Measurements from ENCODE around the gene GLI3.

GLI3 gene

DNA sequence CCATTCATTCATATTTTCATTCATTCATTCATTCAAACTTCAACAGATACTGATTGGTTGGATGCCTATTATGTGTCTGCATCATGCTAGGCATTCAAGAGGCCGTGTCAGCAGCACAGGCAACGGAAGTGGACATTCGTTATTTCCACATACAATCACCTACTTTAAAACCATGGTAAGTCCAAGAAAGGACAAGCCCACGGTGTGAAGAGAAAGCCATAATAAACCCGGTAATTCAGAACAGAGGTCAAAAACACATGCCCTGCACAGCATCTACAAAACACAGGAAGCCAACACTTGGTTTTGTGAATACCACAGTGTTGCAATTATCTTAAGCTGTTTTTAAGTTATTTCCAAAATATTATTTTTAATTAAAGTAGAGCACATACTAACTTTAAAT, 126.7 kb downstream of the GLI3 start:
- DNase-seq (ENCODE audit: extremely low read depth, insufficient read length): no peak
- H3K4me3 ChIP-seq (replicated peaks; ENCODE audit: low read depth, low read length): no peak overlapping the region
- TF ChIP-seq, protein P1, sequence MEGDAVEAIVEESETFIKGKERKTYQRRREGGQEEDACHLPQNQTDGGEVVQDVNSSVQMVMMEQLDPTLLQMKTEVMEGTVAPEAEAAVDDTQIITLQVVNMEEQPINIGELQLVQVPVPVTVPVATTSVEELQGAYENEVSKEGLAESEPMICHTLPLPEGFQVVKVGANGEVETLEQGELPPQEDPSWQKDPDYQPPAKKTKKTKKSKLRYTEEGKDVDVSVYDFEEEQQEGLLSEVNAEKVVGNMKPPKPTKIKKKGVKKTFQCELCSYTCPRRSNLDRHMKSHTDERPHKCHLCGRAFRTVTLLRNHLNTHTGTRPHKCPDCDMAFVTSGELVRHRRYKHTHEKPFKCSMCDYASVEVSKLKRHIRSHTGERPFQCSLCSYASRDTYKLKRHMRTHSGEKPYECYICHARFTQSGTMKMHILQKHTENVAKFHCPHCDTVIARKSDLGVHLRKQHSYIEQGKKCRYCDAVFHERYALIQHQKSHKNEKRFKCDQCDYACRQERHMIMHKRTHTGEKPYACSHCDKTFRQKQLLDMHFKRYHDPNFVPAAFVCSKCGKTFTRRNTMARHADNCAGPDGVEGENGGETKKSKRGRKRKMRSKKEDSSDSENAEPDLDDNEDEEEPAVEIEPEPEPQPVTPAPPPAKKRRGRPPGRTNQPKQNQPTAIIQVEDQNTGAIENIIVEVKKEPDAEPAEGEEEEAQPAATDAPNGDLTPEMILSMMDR (IDR thresholded peaks at IDR 0.05; ENCODE audit: insufficient read depth, low read length, poor library complexity, severe bottlenecking): no peak
- no peaks in the 10 kb centered on the region for H3K36me3 ChIP-seq (ENCODE audit: control insufficient read depth, insufficient read depth, low read length)
- no peaks in the 10 kb centered on the region for H3K27me3 ChIP-seq (replicated peaks; ENCODE audit: control insufficient read depth, insufficient read depth, low read length)

DNA sequence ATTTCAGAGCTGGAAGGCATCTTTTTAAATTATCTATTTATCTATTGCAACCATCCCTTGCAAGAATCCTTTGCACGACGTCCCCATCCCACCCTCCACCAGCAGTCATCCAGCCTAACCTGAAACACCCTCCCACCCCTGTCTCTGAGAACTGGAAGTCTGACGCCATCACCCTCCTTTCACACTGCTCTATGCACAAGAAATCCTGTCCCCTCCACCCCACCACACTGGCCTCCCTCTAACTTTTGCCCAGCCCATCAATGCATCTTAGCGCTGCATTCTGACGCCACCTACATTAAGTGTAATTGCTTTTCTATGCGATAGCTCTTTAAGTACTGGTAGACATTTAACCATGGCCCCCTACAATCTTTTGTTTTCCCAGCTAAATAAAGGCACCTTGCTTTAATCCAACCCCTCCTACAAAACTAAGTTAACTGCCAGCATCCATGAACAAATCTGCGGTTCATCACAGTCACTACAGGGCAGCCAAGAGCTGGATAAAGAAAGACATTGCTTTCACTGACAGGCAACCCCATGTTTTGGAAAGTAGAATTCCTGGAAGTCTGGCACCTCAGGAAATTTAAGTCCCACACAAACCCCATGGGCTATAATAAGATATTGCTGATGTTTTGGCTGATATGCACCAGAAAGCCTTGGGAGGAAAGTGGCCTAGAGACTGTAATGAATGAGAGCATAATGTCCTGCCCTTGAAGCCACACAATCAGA, 128.0 kb downstream of the GLI3 start:
- Histone ChIP-seq H3K27me3 (replicated peaks; ENCODE audit: control insufficient read depth, insufficient read depth, low read length) (no peaks in the 10 kb centered on the region), H3K4me3 (replicated peaks; ENCODE audit: low read depth, low read length) (no peak overlapping the region), H3K36me3 (ENCODE audit: control insufficient read depth, insufficient read depth, low read length) (no peaks in the 10 kb centered on the region)
- TF ChIP-seq, protein P1 (IDR thresholded peaks at IDR 0.05; ENCODE audit: insufficient read depth, low read length, poor library complexity, severe bottlenecking): no peak
- DNase-seq (ENCODE audit: extremely low read depth, insufficient read length): no peak

DNA sequence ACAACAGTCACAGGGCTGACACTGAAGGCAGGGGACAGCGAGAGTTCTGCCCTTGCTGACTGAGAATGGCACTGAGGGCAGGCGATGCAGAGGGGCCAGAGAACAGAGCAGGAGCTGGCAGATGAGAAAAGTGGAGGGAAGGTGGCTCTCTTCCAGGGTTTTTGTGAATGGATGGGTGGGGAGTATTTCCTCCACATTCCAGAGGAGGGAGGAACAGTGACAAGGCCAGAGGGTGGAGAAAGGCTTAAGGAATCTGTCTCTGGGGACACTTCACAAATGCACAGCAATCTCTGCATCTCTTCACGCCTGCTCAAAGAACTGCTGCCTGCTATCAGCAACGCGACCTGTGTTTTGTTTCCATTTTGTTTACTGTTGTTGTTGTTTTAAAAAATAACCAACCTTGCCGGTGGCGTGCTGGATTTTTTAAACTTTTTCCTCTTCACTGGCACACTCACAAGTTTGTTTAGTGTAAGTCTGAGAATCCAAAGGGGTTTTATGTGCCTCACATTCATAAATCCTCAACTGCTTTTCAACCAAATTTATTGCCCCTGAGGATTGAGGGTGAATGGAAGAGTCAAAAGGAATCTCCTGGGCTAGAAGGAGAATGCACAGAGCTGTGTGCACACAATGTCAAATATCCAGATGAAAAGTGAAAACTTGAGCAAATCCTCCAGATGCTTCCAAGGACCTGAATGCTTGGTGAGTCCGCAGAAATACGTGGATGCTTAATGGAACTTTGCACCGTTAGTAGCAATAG, 129.3 kb downstream of the GLI3 start:
- Histone ChIP-seq H3K4me3 (replicated peaks; ENCODE audit: low read depth, low read length) (no peak overlapping the region), H3K36me3 (ENCODE audit: control insufficient read depth, insufficient read depth, low read length) (no peaks in the 10 kb centered on the region), H3K27me3 (replicated peaks; ENCODE audit: control insufficient read depth, insufficient read depth, low read length) (no peaks in the 10 kb centered on the region)
- TF ChIP-seq, protein P1 (IDR thresholded peaks at IDR 0.05; ENCODE audit: insufficient read depth, low read length, poor library complexity, severe bottlenecking): no peak
- no peak for DNase-seq (ENCODE audit: extremely low read depth, insufficient read length)

DNA sequence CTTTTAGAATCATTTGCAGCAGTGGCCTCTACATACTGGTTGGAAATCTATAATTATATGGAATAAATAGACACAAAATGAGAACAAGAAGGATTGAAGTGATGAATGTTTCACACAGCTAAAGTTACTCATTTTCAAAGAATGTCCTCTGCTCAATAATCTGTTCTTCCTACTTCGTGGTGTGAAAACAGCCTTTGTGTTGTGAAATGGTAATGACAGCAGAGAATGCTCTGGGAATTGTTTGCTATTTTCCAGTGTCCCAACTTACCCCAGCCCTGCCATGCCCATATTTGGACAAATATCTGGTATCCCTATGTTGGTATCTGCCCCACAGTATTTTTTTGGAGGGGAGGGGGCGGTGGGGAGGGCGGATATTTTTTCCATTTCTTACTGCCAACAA, 130.4 kb downstream of the GLI3 start:
- Histone ChIP-seq H3K36me3 (ENCODE audit: control insufficient read depth, insufficient read depth, low read length) (no peaks in the 10 kb centered on the region), H3K4me3 (replicated peaks; ENCODE audit: low read depth, low read length) (no peak overlapping the region), H3K27me3 (replicated peaks; ENCODE audit: control insufficient read depth, insufficient read depth, low read length) (no peaks in the 10 kb centered on the region)
- no peak for DNase-seq (ENCODE audit: extremely low read depth, insufficient read length)
- TF ChIP-seq, protein P1 (IDR thresholded peaks at IDR 0.05; ENCODE audit: insufficient read depth, low read length, poor library complexity, severe bottlenecking): no peak

DNA sequence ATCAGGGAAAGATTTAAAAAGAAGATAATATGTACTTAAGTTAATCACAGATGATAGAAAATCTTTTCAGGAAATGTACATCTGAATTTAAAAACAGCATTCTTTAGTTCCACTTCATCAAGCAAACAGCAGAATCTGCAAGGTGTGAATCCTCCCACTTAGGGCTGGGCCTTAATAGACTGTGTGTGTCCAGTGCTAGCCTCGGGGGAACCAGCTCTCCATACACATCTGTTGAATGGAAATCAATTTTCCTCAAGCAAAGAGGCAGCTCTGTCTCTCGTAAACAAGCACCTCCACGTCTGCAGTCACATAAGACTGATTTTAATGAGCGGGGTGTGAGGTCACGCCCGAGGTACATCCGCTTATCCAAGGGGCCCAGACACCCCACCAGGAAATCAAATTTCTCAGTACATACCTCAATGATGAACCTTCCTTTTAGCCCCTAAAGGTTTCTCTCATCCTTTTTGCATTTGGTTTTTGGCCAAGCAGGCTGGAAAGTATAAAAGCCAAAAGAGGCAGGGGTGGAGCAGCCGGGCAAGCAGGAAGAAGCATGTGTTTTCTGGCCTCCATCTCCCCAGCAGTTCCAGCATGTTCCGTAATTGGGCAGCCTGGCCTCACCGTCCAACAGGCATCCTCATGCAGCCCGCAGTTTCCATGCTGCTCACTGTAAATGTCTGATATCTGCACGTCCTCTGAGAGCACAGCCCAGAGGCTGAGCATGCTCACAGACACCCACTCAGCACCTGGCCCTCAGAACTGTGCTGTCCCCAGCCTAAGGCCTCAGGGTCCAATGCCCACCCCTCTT, 131.3 kb downstream of the GLI3 start:
- TF ChIP-seq, protein P1 (IDR thresholded peaks at IDR 0.05; ENCODE audit: insufficient read depth, low read length, poor library complexity, severe bottlenecking): no peak
- no peaks in the 10 kb centered on the region for H3K27me3 ChIP-seq (replicated peaks; ENCODE audit: control insufficient read depth, insufficient read depth, low read length)
- H3K36me3 ChIP-seq (ENCODE audit: control insufficient read depth, insufficient read depth, low read length): no peaks in the 10 kb centered on the region
- DNase-seq (ENCODE audit: extremely low read depth, insufficient read length): no peak
- H3K4me3 ChIP-seq (replicated peaks; ENCODE audit: low read depth, low read length): no peak overlapping the region

Data from GM06990 (cell line).